Activated CD4-positive, alpha-beta T cell treated with anti-CD3 and anti-CD28 coated beads, Interleukin-2, Interleukin-4, amounts not matched to agents 100 ng/mL and 50 ng/mL, durations not matched to agents 16 hours and 8 hours (primary cell): Measurements from ENCODE around the gene PJA2.
"Not testable (repeated sequence)": the region's sequence is repeated elsewhere in the genome, so short reads cannot be mapped to it uniquely, and the experiment has no call there.

Experiments
- DNase-seq: peaks from one replicate; pipeline ENCODE4 v3.0.0-alpha.2; 2020; ENCODE audit warnings: low spot score

The PJA2 gene

DNA sequence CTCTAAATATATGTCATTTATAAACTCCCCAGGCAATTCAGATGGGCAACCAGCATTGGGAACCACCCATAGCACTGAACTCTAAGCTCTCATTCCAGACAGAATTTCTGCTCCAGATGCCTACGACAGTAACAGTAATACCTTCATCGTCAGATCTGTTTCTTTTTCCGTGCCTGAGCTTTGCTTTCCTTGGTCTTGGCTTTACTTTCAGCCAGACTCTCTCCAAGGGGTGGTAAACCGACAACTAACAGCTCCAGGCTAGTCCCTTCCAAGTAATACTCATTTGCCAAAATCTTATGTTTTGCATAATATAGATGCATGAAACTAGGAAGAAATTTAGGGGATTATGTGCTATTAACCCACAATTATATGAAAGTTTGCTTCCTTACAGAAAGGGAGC lies 102.3 kb downstream of the PJA2 start:
- DNase-seq = no peak

- DNase-seq = no peak
Observed at GRCh38 chr5:109305352-109305751, 104.4 kb downstream of the PJA2 start.

DNA sequence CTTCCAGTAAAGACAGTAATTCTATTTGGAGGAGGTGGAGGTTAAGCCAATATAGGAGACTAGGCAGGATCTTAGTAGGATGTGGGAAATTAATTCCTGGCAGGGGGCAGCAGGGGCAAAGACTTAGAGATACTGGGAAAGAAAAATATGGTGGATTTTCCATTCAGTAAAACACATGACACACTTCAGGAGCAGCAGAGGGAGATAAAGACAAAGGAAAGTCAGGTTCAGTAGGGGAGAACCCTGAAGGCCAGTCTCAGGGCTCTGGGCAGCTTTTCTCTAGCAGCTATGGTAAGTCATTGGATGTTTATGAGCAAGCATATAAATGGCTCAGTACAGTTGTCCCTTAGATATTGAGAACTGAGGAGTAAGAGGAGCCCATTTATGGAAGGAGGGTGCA lies 105.5 kb downstream of the PJA2 start:
- no peak for DNase-seq

DNA sequence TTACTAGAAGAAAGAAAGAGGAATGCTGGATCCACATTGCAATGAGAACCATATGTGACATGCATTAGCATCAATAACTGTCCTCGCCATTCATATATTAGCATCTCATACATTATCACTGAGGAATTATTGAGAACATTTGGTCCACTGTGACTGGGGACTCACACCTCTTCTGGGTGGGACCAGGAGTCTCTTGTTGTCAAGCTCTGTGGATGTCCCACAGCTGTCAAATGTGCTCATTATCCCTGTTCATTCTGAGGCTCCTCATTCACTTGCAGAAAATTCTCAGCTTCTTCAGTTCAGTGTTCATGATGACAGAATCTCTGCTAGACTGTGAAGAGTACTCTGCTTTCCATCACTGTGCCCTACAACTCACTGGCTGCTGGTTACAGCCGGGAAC lies 109.4 kb downstream of the PJA2 start:
- no peak for DNase-seq

- no peak for DNase-seq
Observed at GRCh38 chr5:109299557-109299956, 110.2 kb downstream of the PJA2 start.

- no peak for DNase-seq
Observed at GRCh38 chr5:109298794-109299193, 111.0 kb downstream of the PJA2 start.

GRCh38 chr5:109297900-109298299 lies 111.9 kb downstream of the PJA2 start:
- DNase-seq = no peak

DNA sequence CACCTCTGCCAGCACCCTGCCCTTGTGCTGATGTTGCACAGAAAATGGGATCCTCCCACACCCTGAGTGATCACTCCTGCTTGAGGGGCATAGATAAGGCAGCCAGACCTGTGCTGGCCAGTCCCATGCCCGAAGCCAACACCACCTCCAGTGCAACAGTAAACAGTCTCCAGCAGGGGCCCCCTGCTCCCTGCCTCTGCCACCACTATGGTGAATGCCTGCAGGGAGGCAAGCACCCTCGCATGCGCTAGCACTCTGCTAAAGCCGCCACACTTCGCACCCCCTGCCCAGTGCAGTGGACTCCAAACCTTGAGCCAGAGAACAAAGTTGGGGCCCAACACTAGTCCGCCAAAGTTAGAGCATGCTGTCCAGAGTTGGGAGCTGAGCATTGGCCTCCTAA lies 118.7 kb downstream of the PJA2 start:
- DNase-seq = no peak

- DNase-seq = no peak
Observed at GRCh38 chr5:109290231-109290630, 119.5 kb downstream of the PJA2 start.

GRCh38 chr5:109286628-109287027 lies 123.1 kb downstream of the PJA2 start:
- not testable (repeated sequence) for DNase-seq
